CD4-positive, alpha-beta memory T cell (primary cell): ENCODE results near the gene KCNS3. TPM values are rescaled to one million over a fixed set of nuclear protein-coding genes. Genes with fewer than 3 reads are reported as not detected.

Source experiments
- CTCF ChIA-PET: fragments of 350-600 bp; sonication (Branson Sonifier 250); formaldehyde crosslinking; loops from one replicate; lab custom pipeline; 2021; ENCODE audit warnings: inconsistent platforms; ENCODE audit not compliant: partially characterized antibody; lab: Charles Lee
- POLR2A ChIA-PET: fragments of 350-600 bp; sonication (Branson Sonifier 250); formaldehyde crosslinking; loops from one replicate; lab custom pipeline; 2021; ENCODE audit not compliant: partially characterized antibody; lab: Charles Lee
- DNase-seq, 5 donors: peaks; one replicate each; pipeline versions ENCODE4 v3.0.0 to v3.0.0-alpha.2; 2020 to 2022; ENCODE audit warnings: mixed read lengths in 1 of 5
- H3K27ac ChIP-seq: one replicate; pipeline ENCODE4 v1.7.0; 2013; ENCODE audit warnings: low read depth, low read length
- H3K27me3 ChIP-seq: 2 replicates; pipeline ENCODE4 v1.7.0; 2013; ENCODE audit warnings: mild to moderate bottlenecking, low read length, moderate library complexity; ENCODE audit not compliant: insufficient read depth
- H3K36me3 ChIP-seq: 2 replicates; pipeline ENCODE4 v1.7.0; 2013; ENCODE audit warnings: mild to moderate bottlenecking, low read length, moderate library complexity; ENCODE audit not compliant: insufficient read depth
- H3K4me1 ChIP-seq: 2 replicates; pipeline ENCODE4 v1.7.0; 2013; ENCODE audit warnings: mild to moderate bottlenecking, low read length, moderate library complexity; ENCODE audit not compliant: insufficient read depth
- H3K4me3 ChIP-seq, 2 donors: one replicate each; pipeline ENCODE4 v1.7.0; 2013; ENCODE audit warnings: low read length in 2 of 2, mild to moderate bottlenecking in 1 of 2
- H3K9me3 ChIP-seq, 2 donors: one replicate each; pipeline ENCODE4 v1.7.0; 2013; ENCODE audit warnings: low read length in 2 of 2, control low read depth in 1 of 2; ENCODE audit not compliant: control insufficient read depth in 1 of 2
- H3K27ac Mint-ChIP-seq, 7 donors: one replicate each; pipeline ENCODE4 v1.8.0; 2020 to 2021; ENCODE audit warnings: mixed read lengths in 7 of 7, mild to moderate bottlenecking in 6 of 7, inconsistent platforms in 3 of 7, moderate library complexity in 3 of 7
- H3K27me3 Mint-ChIP-seq, 2 donors: one replicate each; pipeline ENCODE4 v1.8.0; 2020 to 2021; ENCODE audit warnings: mixed read lengths in 2 of 2
- H3K36me3 Mint-ChIP-seq, 2 donors: one replicate each; pipeline ENCODE4 v1.8.0; 2020 to 2021; ENCODE audit warnings: mixed read lengths in 2 of 2, inconsistent platforms in 1 of 2, mild to moderate bottlenecking in 1 of 2
- H3K4me1 Mint-ChIP-seq, 4 donors: one replicate each; pipeline ENCODE4 v1.8.0; 2020 to 2021; ENCODE audit warnings: mixed read lengths in 4 of 4, mild to moderate bottlenecking in 1 of 4
- H3K4me3 Mint-ChIP-seq, 8 donors: one replicate each; pipeline ENCODE4 v1.8.0; 2020 to 2021; ENCODE audit warnings: mixed read lengths in 8 of 8, mild to moderate bottlenecking in 7 of 8, moderate library complexity in 6 of 8, inconsistent platforms in 3 of 8
- H3K9me3 Mint-ChIP-seq, 8 donors: one replicate each; pipeline ENCODE4 v1.8.0; 2020 to 2021; ENCODE audit warnings: mixed read lengths in 8 of 8, mild to moderate bottlenecking in 5 of 8, inconsistent platforms in 3 of 8, moderate library complexity in 1 of 8
- intact Hi-C: fragments of 100-400 bp; cut with micrococcal nuclease; formaldehyde crosslinking; loops from one replicate; pipeline ENCODE4 v1.15.1; 2023
- polyA plus RNA-seq, 2 donors: library from polyadenylated mRNA; unstranded; fragments of 300-500 nt; fragmentation: Illumina TruSeq; gene quantifications; one replicate each; pipeline ENCODE4 v1.2.3, GENCODE V29; 2021
- total RNA-seq, 2 experiments: library from RNA; stranded (reverse); gene quantifications; one replicate each; pipeline ENCODE4 v1.2.3, GENCODE V29; 2021

The KCNS3 gene
- total and polyA plus RNA-seq, 4 experiments from 2014 or later, result not detected

DNA sequence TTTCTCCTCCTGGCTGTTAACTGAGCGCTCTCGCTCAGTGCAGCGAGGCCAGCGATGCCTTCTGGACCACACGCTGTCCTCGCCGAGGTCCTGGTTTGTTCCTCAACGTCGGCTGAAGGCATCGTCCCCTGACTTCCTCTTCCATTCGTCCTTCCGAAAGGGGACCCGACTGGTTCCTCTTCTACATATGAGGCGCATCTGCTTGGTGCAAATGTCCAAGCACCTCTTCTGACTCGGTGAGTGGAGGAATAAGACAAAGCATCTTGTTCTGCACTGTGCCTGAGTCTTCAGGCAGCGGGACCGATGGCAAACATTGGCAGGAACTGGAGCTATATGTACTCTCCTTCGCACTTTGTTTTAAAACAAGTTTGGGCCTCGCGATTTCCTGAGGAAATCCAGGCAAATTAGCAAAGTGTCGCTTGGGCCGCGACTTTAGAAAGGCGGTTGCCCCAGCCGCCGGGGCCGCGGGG lies 621 bp upstream of the KCNS3 start:
- CTCF ChIA-PET, result no interaction called here
- Histone ChIP-seq H3K4me3 (no peak overlapping the region), H3K36me3 (no peaks in the 10 kb centered on the region), H3K27ac (no peak overlapping the region), H3K4me1 (no peaks in the 10 kb centered on the region), H3K9me3 (no peaks in the 10 kb centered on the region), H3K27me3 (peaks cover 9% of the 10 kb centered on the region)
- Mint-ChIP-seq H3K4me3 (peak overlapping the region; percentile 46 to 84 (median 78)), H3K27me3 (peaks cover 44 to 57% of the 10 kb centered on the region in 2 donors), H3K36me3 (no peaks in the 10 kb centered on the region), H3K9me3 (peaks cover 0 to 4% (median 0%) of the 10 kb centered on the region in 8 donors), H3K4me1 (peaks cover 0 to 27% (median 15%) of the 10 kb centered on the region in 4 donors), H3K27ac (no peak overlapping the region)
- DNase-seq, result no peak
- POLR2A ChIA-PET, result no interaction called here
- intact Hi-C loops, result no loop called here

DNA sequence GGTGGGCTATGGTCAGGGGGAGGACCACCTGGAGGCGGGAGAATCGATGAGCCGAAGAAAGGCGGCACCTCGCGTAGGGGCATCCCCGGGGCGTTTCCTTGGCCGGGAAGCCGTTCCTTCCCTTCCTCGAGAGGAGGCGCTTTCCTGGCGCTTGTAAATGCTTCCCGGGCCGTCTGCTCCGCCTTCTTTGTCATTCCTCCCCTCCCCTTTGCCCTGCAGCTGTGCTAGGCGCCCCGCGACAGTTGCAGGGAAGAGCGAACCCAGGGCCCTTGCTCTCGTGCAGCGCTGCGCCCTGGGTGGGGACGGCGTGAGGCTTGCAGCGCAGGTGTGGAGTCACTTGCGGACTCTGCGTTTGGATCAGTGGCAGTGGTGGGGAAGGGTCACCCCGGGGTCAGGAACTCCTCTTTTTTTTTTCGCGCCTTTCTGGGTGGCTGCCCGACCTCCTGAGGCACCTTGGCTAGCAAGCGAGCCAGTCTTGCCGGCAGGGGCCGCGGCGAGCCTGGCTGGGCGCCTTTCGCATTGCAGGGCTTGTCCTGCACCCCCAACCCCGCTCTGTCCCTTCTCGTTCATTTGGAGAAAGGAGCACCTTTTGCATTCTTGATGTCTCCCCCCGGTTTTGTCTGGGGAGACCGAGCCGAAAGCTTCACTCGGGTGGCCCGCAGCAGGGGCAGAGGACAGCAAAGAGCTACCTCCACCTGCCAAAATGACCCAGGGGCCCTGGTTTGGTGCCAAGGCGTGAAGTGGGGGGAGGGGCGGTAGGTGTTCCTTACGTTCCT lies 858 bp downstream of the KCNS3 start:
- intact Hi-C loops, result no loop called here
- peaks cover 0 to 4% (median 2%) of the 10 kb centered on the region in 8 donors for H3K9me3 Mint-ChIP-seq
- H3K27ac Mint-ChIP-seq, result no peak overlapping the region
- Histone ChIP-seq H3K9me3 (no peaks in the 10 kb centered on the region), H3K27ac (no peak overlapping the region), H3K4me3 (no peak overlapping the region), H3K27me3 (peaks cover 12% of the 10 kb centered on the region), H3K36me3 (no peaks in the 10 kb centered on the region), H3K4me1 (no peaks in the 10 kb centered on the region)
- POLR2A ChIA-PET, result no interaction called here
- no peaks in the 10 kb centered on the region for H3K36me3 Mint-ChIP-seq
- CTCF ChIA-PET, result no interaction called here
- peaks cover 0 to 27% (median 15%) of the 10 kb centered on the region in 4 donors for H3K4me1 Mint-ChIP-seq
- peak overlapping the region; percentile 21 to 77 (median 56) for H3K4me3 Mint-ChIP-seq
- DNase-seq, result no peak
- H3K27me3 Mint-ChIP-seq, result peaks cover 45 to 50% of the 10 kb centered on the region in 2 donors

DNA sequence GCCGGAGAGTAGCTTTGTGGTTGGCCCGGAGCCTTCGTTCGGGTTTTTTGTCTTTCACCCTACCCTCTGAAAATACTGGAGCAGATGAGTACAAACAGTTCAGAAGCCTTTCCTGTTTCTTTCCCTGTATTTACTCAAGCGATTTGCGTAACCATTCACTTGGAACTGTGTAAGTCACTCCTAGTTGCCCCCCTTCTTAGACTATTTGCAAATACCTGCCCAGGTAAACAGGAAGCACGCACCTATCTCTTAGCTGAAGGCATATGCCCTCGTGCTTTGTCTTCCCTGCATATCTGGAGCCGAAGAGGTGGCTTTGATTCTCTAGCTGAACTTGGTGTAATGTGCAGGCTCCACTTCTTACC lies 1.4 kb downstream of the KCNS3 start:
- Mint-ChIP-seq H3K27me3 (peaks cover 45 to 50% of the 10 kb centered on the region in 2 donors), H3K4me1 (peaks cover 0 to 27% (median 15%) of the 10 kb centered on the region in 4 donors)
- CTCF ChIA-PET, result no interaction called here

DNA sequence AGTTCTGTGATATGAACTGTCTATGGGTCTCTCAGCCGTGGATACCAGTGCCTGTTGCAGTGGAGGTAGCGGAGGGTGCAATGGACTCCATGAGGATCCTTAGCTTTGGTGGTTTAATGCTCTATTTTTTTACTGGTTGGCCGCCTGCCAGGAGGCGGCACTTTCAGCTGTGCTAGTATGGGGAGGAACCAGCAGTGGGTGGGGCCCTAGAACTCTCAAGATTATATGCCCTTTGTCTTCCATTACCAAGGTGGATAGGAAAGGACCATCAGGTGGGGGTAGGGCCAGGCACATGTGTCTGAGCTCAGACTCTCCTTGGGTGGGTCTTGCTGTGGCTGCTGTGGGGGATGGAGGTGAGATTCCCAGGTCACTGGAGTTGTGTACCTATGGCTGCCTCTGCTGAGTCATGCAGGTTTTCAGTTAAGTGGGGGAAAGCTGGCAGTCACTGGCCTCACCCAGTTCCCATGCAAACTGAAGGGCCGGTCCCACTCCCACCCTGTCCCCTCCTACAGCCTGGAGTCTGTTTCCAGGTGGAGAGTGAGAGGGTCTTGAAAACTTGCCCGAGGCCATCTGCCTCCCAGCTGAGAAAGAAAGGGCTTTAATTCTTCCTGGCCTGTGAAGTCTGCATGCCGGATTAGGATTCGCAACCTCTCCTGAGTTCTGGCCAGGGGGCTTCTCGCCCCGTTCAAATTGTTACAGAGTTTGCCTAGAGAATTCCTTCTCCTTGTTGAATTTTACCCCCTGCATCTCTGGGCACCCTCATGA lies 14.5 kb downstream of the KCNS3 start:
- H3K4me3 ChIP-seq, result no peak overlapping the region
- no peak overlapping the region for H3K27ac ChIP-seq
- Mint-ChIP-seq H3K9me3 (peaks cover under 1 to 28% (median 7%) of the 10 kb centered on the region in 8 donors), H3K36me3 (no peaks in the 10 kb centered on the region), H3K4me1 (no peaks in the 10 kb centered on the region), H3K4me3 (no peak overlapping the region), H3K27ac (no peak overlapping the region), H3K27me3 (peaks cover 3 to 6% of the 10 kb centered on the region in 2 donors)
- H3K36me3 ChIP-seq, result no peaks in the 10 kb centered on the region
- POLR2A ChIA-PET, result no interaction called here
- intact Hi-C loops, result no loop called here
- H3K4me1 ChIP-seq, result no peaks in the 10 kb centered on the region
- no peak for DNase-seq
- CTCF ChIA-PET, result no interaction called here
- H3K27me3 ChIP-seq, result no peaks in the 10 kb centered on the region
- no peaks in the 10 kb centered on the region for H3K9me3 ChIP-seq

More for the DNA sequence above, 1.4 kb downstream of the KCNS3 start:
- no peak for DNase-seq
- Mint-ChIP-seq H3K36me3 (no peaks in the 10 kb centered on the region), H3K27ac (no peak overlapping the region), H3K4me3 (peak overlapping the region in 7 of 8 donors; percentile 20 to 77 (median 44)), H3K9me3 (peaks cover 0 to 4% (median 2%) of the 10 kb centered on the region in 8 donors)
- peaks cover 12% of the 10 kb centered on the region for H3K27me3 ChIP-seq
- intact Hi-C loops, result no loop called here
- no peak overlapping the region for H3K4me3 ChIP-seq
- POLR2A ChIA-PET, result no interaction called here
- no peaks in the 10 kb centered on the region for H3K4me1 ChIP-seq
- no peaks in the 10 kb centered on the region for H3K36me3 ChIP-seq
- H3K9me3 ChIP-seq, result no peaks in the 10 kb centered on the region
- H3K27ac ChIP-seq, result no peak overlapping the region

DNA sequence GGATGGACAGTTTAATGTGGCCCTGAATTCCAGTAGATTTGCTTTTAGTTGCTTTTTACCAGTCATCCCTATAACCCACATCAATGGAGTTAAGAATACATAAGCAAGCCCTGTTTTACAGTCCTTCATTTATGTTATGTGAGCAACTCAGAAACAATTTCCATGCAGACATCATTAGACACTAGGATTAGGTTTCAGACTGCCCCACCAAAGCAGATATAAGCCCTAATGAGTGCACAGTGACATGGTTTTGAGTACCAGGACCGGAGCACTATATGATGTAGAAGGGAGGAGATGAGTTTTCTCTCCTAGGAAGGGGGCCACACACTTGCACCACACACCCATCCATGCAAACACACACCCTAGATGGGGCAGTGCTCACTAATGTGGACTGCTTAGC lies 15.5 kb downstream of the KCNS3 start:
- no peaks in the 10 kb centered on the region for H3K4me1 Mint-ChIP-seq
- H3K4me3 ChIP-seq, result no peak overlapping the region
- H3K27me3 ChIP-seq, result no peaks in the 10 kb centered on the region
- no peak overlapping the region for H3K4me3 Mint-ChIP-seq
- ChIA-PET POLR2A (no interaction called here), CTCF (no interaction called here)
- H3K36me3 ChIP-seq, result no peaks in the 10 kb centered on the region
- no peak overlapping the region for H3K27ac Mint-ChIP-seq
- DNase-seq, result no peak
- no peaks in the 10 kb centered on the region for H3K9me3 ChIP-seq
- H3K27ac ChIP-seq, result no peak overlapping the region
- intact Hi-C loops, result no loop called here
- peaks cover 1 to 28% (median 7%) of the 10 kb centered on the region in 8 donors for H3K9me3 Mint-ChIP-seq
- no peaks in the 10 kb centered on the region for H3K4me1 ChIP-seq
- H3K36me3 Mint-ChIP-seq, result no peaks in the 10 kb centered on the region
- peaks cover 3 to 6% of the 10 kb centered on the region in 2 donors for H3K27me3 Mint-ChIP-seq

DNA sequence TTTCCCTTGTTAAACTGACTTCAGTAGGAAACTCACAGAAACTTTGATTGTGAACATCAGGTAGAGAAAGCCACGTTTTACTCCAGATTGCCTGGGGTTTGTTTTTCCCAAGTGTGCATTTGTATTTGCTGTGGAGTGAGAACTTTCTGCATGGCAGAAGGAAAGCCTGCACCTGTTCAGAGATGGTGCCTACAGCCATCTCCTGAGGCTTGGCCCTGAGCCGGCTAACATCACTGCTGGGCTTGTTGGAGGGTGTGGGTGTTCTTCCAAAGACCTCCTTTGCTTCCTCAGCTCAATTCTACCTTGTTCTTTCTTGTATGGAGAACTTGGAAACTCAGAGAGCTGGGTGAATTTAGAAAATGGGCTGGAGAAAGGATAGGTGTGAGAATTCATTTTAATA lies 16.1 kb downstream of the KCNS3 start:
- no peak for DNase-seq
- ChIA-PET POLR2A (no interaction called here), CTCF (no interaction called here)
- Mint-ChIP-seq H3K9me3 (peaks cover 0 to 28% (median 7%) of the 10 kb centered on the region in 8 donors), H3K27me3 (peaks cover 3 to 6% of the 10 kb centered on the region in 2 donors), H3K4me3 (no peak overlapping the region), H3K36me3 (no peaks in the 10 kb centered on the region), H3K27ac (no peak overlapping the region), H3K4me1 (no peaks in the 10 kb centered on the region)
- Histone ChIP-seq H3K27ac (no peak overlapping the region), H3K27me3 (no peaks in the 10 kb centered on the region), H3K9me3 (no peaks in the 10 kb centered on the region), H3K4me1 (no peaks in the 10 kb centered on the region), H3K36me3 (no peaks in the 10 kb centered on the region), H3K4me3 (no peak overlapping the region)
- intact Hi-C loops, result no loop called here

DNA sequence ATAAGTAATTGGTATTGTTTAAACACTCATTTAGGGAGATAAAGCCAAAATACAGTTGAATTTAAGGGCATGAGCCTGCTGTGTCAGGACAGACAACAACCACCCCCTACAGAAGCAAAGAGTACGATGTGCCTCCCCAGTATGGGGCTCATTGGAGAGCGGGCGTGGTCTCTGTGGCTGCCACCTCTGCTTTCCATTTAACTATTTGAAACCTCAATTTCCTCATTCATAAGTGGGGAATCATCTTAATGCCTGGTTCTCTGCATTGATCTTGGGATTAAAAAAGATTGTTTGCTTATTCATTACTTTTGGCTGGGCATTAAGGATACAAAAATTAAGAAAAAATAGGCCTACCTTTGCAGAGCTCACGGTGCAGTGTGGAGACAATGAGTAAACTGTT lies 21.4 kb downstream of the KCNS3 start:
- no peak overlapping the region for H3K27ac Mint-ChIP-seq
- H3K27me3 ChIP-seq, result no peaks in the 10 kb centered on the region
- no peak overlapping the region for H3K4me3 Mint-ChIP-seq
- no peak for DNase-seq
- no peaks in the 10 kb centered on the region for H3K36me3 ChIP-seq
- no peaks in the 10 kb centered on the region for H3K4me1 ChIP-seq
- peaks cover 0 to 5% (median 0%) of the 10 kb centered on the region in 8 donors for H3K9me3 Mint-ChIP-seq
- ChIA-PET CTCF (no interaction called here), POLR2A (no interaction called here)
- no peaks in the 10 kb centered on the region for H3K9me3 ChIP-seq
- no peaks in the 10 kb centered on the region for H3K36me3 Mint-ChIP-seq
- no peak overlapping the region for H3K4me3 ChIP-seq
- H3K4me1 Mint-ChIP-seq, result no peaks in the 10 kb centered on the region
- H3K27ac ChIP-seq, result no peak overlapping the region
- intact Hi-C loops, result no loop called here
- H3K27me3 Mint-ChIP-seq, result peaks cover 1 to 12% of the 10 kb centered on the region in 2 donors
